ENCODE measurements around the gene CAMTA1.

Gene CAMTA1

GRCh38 chr1:7360526-7360925 lies 575.3 kb downstream of the CAMTA1 start:
- no peak for TF ChIP-seq CTCF (IDR thresholded peaks at IDR 0.05; ENCODE audit: low read depth, low read length, missing control alignments)

GRCh38 chr1:7362947-7363346 lies 577.7 kb downstream of the CAMTA1 start:
- no peak overlapping the region for H3K4me3 ChIP-seq (ENCODE audit: low read depth, low read length)
- no peak for DNase-seq (ENCODE audit: low read depth)
- no peak for TF ChIP-seq CTCF (IDR thresholded peaks at IDR 0.05; ENCODE audit: low read depth, low read length, missing control alignments)

More at GRCh38 chr1:7360526-7360925, 575.3 kb downstream of the CAMTA1 start:
- no peak overlapping the region for H3K4me3 ChIP-seq (ENCODE audit: low read depth, low read length)
- DNase-seq (ENCODE audit: low read depth) = no peak

- no peak for DNase-seq (ENCODE audit: low read depth)
- no peak overlapping the region for H3K4me3 ChIP-seq (ENCODE audit: low read depth, low read length)
- TF ChIP-seq CTCF (IDR thresholded peaks at IDR 0.05; ENCODE audit: low read depth, low read length, missing control alignments) = no peak
These were observed 578.2 kb downstream of the CAMTA1 start for GRCh38 chr1:7363450-7363849.

- TF ChIP-seq CTCF (IDR thresholded peaks at IDR 0.05; ENCODE audit: low read depth, low read length, missing control alignments) = no peak
- H3K4me3 ChIP-seq (ENCODE audit: low read depth, low read length) = no peak overlapping the region
- no peak for DNase-seq (ENCODE audit: low read depth)
These were observed 580.5 kb downstream of the CAMTA1 start for GRCh38 chr1:7365706-7366105.

- no peak for TF ChIP-seq CTCF (IDR thresholded peaks at IDR 0.05; ENCODE audit: low read depth, low read length, missing control alignments)
These were observed 581.2 kb downstream of the CAMTA1 start for GRCh38 chr1:7366286-7366954.

GRCh38 chr1:7366955-7367665 lies 581.9 kb downstream of the CAMTA1 start:
- DNase-seq (ENCODE audit: low read depth) = no peak
- H3K4me3 ChIP-seq (ENCODE audit: low read depth, low read length) = no peak overlapping the region
- TF ChIP-seq CTCF (IDR thresholded peaks at IDR 0.05; ENCODE audit: low read depth, low read length, missing control alignments) = no peak

More at GRCh38 chr1:7366286-7366954, 581.2 kb downstream of the CAMTA1 start:
- DNase-seq (ENCODE audit: low read depth) = no peak
- no peak overlapping the region for H3K4me3 ChIP-seq (ENCODE audit: low read depth, low read length)

Data from GM12864 (cell line).